Naive thymus-derived CD4-positive, alpha-beta T cell (primary cell): Measurements from ENCODE around the gene TDRD12. TPM values are rescaled to one million over a fixed set of nuclear protein-coding genes. Genes with fewer than 3 reads are reported as not detected.
A peak's percentile ranks its signal among the peaks of the same experiment; 100 is the strongest.
"Not testable (repeated sequence)": the region's sequence is repeated elsewhere in the genome, so short reads cannot be mapped to it uniquely, and the experiment has no call there.

Experiments
- ATAC-seq: fragments of 150-1000 bp; cut with Tn5 transposase; 2 replicates; pipeline ENCODE4 v1.10.0; 2021; ENCODE audit warnings: mild to moderate bottlenecking, moderate library complexity
- CTCF ChIA-PET: fragments of 350-600 bp; sonication (Branson Sonifier 250); formaldehyde crosslinking; loops from one replicate; lab custom pipeline; 2021; ENCODE audit warnings: antibody characterized with exemption; lab: Charles Lee
- POLR2A ChIA-PET: fragments of 350-600 bp; sonication (Branson Sonifier 250); formaldehyde crosslinking; loops from one replicate; lab custom pipeline; 2021; ENCODE audit warnings: antibody characterized with exemption, inconsistent platforms; lab: Charles Lee
- DNase-seq, 9 donors: peaks; one replicate each; pipeline versions ENCODE4 v3.0.0 to v3.0.0-alpha.2; 2020 to 2022; ENCODE audit warnings: mixed read lengths in 1 of 9
- H3K27ac ChIP-seq: one replicate; pipeline ENCODE4 v1.7.0; 2013; ENCODE audit warnings: mild to moderate bottlenecking, low read depth, low read length, moderate library complexity
- H3K27me3 ChIP-seq, 2 donors: one replicate each; pipeline ENCODE4 v1.7.0; 2013; ENCODE audit warnings: low read length in 2 of 2, mild to moderate bottlenecking in 2 of 2, moderate library complexity in 2 of 2; ENCODE audit not compliant: control insufficient read depth in 2 of 2, insufficient read depth in 2 of 2
- H3K36me3 ChIP-seq, 3 experiments: 1 replicate in 2 of 3; 2 replicates in 1 of 3; pipeline ENCODE4 v1.7.0; 2013; ENCODE audit warnings: low read length in 3 of 3, mild to moderate bottlenecking in 3 of 3, moderate library complexity in 1 of 3; ENCODE audit not compliant: insufficient read depth in 3 of 3, control insufficient read depth in 2 of 3
- H3K4me1 ChIP-seq, 2 donors: one replicate each; pipeline ENCODE4 v1.7.0; 2013; ENCODE audit warnings: low read length in 2 of 2, mild to moderate bottlenecking in 2 of 2, moderate library complexity in 1 of 2; ENCODE audit not compliant: control insufficient read depth in 2 of 2, insufficient read depth in 2 of 2
- H3K4me3 ChIP-seq: 2 replicates; pipeline ENCODE4 v1.7.0; 2013; ENCODE audit warnings: mild to moderate bottlenecking, low read length
- H3K9me3 ChIP-seq, 3 experiments: 1 replicate in 2 of 3; 2 replicates in 1 of 3; pipeline ENCODE4 v1.7.0; 2013; ENCODE audit warnings: low read length in 3 of 3; ENCODE audit not compliant: control insufficient read depth in 2 of 3
- H3K27ac Mint-ChIP-seq, 9 donors: one replicate each; pipeline ENCODE4 v1.8.0; 2020 to 2022; ENCODE audit warnings: mixed read lengths in 9 of 9, mild to moderate bottlenecking in 8 of 9, moderate library complexity in 5 of 9, inconsistent platforms in 2 of 9
- H3K27me3 Mint-ChIP-seq, 5 donors: one replicate each; pipeline ENCODE4 v1.8.0; 2021 to 2022; ENCODE audit warnings: mixed read lengths in 5 of 5, mild to moderate bottlenecking in 1 of 5
- H3K36me3 Mint-ChIP-seq, 5 donors: one replicate each; pipeline ENCODE4 v1.8.0; 2020 to 2022; ENCODE audit warnings: mixed read lengths in 5 of 5, mild to moderate bottlenecking in 3 of 5, inconsistent platforms in 1 of 5
- H3K4me1 Mint-ChIP-seq, 7 donors: one replicate each; pipeline ENCODE4 v1.8.0; 2020 to 2022; ENCODE audit warnings: mixed read lengths in 7 of 7, mild to moderate bottlenecking in 3 of 7, inconsistent platforms in 1 of 7
- H3K4me3 Mint-ChIP-seq, 10 donors: one replicate each; pipeline ENCODE4 v1.8.0; 2020 to 2022; ENCODE audit warnings: mild to moderate bottlenecking in 10 of 10, mixed read lengths in 10 of 10, moderate library complexity in 6 of 10, inconsistent platforms in 2 of 10
- H3K9me3 Mint-ChIP-seq, 11 donors: one replicate each; pipeline ENCODE4 v1.8.0; 2020 to 2022; ENCODE audit warnings: mixed read lengths in 11 of 11, mild to moderate bottlenecking in 4 of 11, inconsistent platforms in 1 of 11, moderate library complexity in 1 of 11
- intact Hi-C, 2 donors: fragments of 100-400 bp; cut with micrococcal nuclease; formaldehyde crosslinking; loops; one replicate each; pipeline ENCODE4 v1.15.1; 2023
- polyA plus RNA-seq, 2 donors: library from polyadenylated mRNA; unstranded; fragments of 300-500 nt; fragmentation: Illumina TruSeq; gene quantifications; one replicate each; pipeline ENCODE4 v1.2.3, GENCODE V29; 2021
- total RNA-seq, 6 experiments: library from RNA in 5 of 6; stranded (reverse) in 5 of 6; gene quantifications; 1 replicate in 5 of 6; 2 replicates in 1 of 6; pipeline ENCODE4 v1.2.3 and lab custom pipeline; 2021 to 2026

The TDRD12 gene
- total and polyA plus RNA-seq, 7 experiments from 2014 or later: 0.17 to 3.6 (median 0.67) TPM; not detected in 1

- no peak overlapping the region for H3K4me3 Mint-ChIP-seq
- no peak for DNase-seq
- peaks cover 0 to 3% (median 0%) of the 10 kb centered on the region in 5 donors for H3K27me3 Mint-ChIP-seq
- peak overlapping the region in 1 of 9 donors; percentile 51 for H3K27ac Mint-ChIP-seq
- no peaks in the 10 kb centered on the region for H3K36me3 ChIP-seq
- no peaks in the 10 kb centered on the region for H3K27me3 ChIP-seq
- ChIA-PET CTCF (no interaction called here), POLR2A (no interaction called here)
- no peaks in the 10 kb centered on the region for H3K4me1 ChIP-seq
- no peak overlapping the region for H3K27ac ChIP-seq
- H3K9me3 ChIP-seq: no peaks in the 10 kb centered on the region
- ATAC-seq: no peak
- intact Hi-C loops: no loop called here
- no peak overlapping the region for H3K4me3 ChIP-seq
- H3K36me3 Mint-ChIP-seq: peaks cover 0 to 4% (median 2%) of the 10 kb centered on the region in 5 donors
- peaks cover 0 to 5% (median 0%) of the 10 kb centered on the region in 11 donors for H3K9me3 Mint-ChIP-seq
- peaks cover 0 to 4% (median 0%) of the 10 kb centered on the region in 7 donors for H3K4me1 Mint-ChIP-seq
Observed at GRCh38 chr19:32720936-32721250, 1.3 kb downstream of the TDRD12 start.

- H3K4me3 ChIP-seq: no peak overlapping the region
- intact Hi-C loops: no loop called here
- Mint-ChIP-seq H3K27ac (no peak overlapping the region), H3K4me3 (no peak overlapping the region), H3K27me3 (peaks cover 8 to 33% (median 22%) of the 10 kb centered on the region in 5 donors), H3K36me3 (no peaks in the 10 kb centered on the region), H3K9me3 (peaks cover 0 to 2% (median 0%) of the 10 kb centered on the region in 11 donors), H3K4me1 (peaks cover 0 to 3% (median 0%) of the 10 kb centered on the region in 7 donors)
- DNase-seq (no peak), ATAC-seq (no peak)
- CTCF ChIA-PET: interaction anchor here (0.7 kb wide), 1 partner anchor 86 kb away, joined by 3 read pairs; no protein-coding TSS in a partner anchor
- POLR2A ChIA-PET: interaction anchor here (0.6 kb wide), 1 partner anchor 138 kb away, joined by 3 read pairs; no protein-coding TSS in a partner anchor
- H3K27me3 ChIP-seq: no peaks in the 10 kb centered on the region
- no peaks in the 10 kb centered on the region for H3K9me3 ChIP-seq
- no peaks in the 10 kb centered on the region for H3K4me1 ChIP-seq
- no peak overlapping the region for H3K27ac ChIP-seq
- no peaks in the 10 kb centered on the region for H3K36me3 ChIP-seq
Observed at GRCh38 chr19:32735936-32736335, 16.4 kb downstream of the TDRD12 start.

GRCh38 chr19:32743021-32743420 lies 23.5 kb downstream of the TDRD12 start:
- POLR2A ChIA-PET: interaction anchor here (0.6 kb wide), 1 partner anchor 92 kb away, joined by 3 read pairs; no protein-coding TSS in a partner anchor
- no peak overlapping the region for H3K27ac Mint-ChIP-seq

GRCh38 chr19:32743447-32743846 lies 23.9 kb downstream of the TDRD12 start:
- Mint-ChIP-seq H3K4me1 (peaks cover 0 to 11% (median 5%) of the 10 kb centered on the region in 7 donors), H3K27ac (no peak overlapping the region), H3K27me3 (peaks cover 11 to 24% (median 19%) of the 10 kb centered on the region in 5 donors), H3K9me3 (peaks cover 0 to 2% (median 0%) of the 10 kb centered on the region in 11 donors), H3K4me3 (no peak overlapping the region), H3K36me3 (no peaks in the 10 kb centered on the region)
- no peaks in the 10 kb centered on the region for H3K9me3 ChIP-seq
- intact Hi-C loops: no loop called here
- DNase-seq (no peak), ATAC-seq (no peak)
- no peak overlapping the region for H3K4me3 ChIP-seq
- POLR2A ChIA-PET: no interaction called here
- H3K27me3 ChIP-seq: no peaks in the 10 kb centered on the region
- no peaks in the 10 kb centered on the region for H3K36me3 ChIP-seq
- CTCF ChIA-PET: no interaction called here
- H3K27ac ChIP-seq: no peak overlapping the region
- peaks cover 5 to 29% of the 10 kb centered on the region in 2 donors for H3K4me1 ChIP-seq

More at GRCh38 chr19:32743021-32743420, 23.5 kb downstream of the TDRD12 start:
- no peak overlapping the region for H3K4me3 ChIP-seq
- Mint-ChIP-seq H3K36me3 (no peaks in the 10 kb centered on the region), H3K9me3 (peaks cover 0 to 3% (median 0%) of the 10 kb centered on the region in 11 donors), H3K4me1 (peaks cover 0 to 9% (median 2%) of the 10 kb centered on the region in 7 donors), H3K4me3 (no peak overlapping the region), H3K27me3 (peaks cover 9 to 24% (median 19%) of the 10 kb centered on the region in 5 donors)
- CTCF ChIA-PET: no interaction called here
- H3K27me3 ChIP-seq: no peaks in the 10 kb centered on the region
- DNase-seq: no peak
- no peaks in the 10 kb centered on the region for H3K36me3 ChIP-seq
- H3K4me1 ChIP-seq: peaks cover 5 to 25% of the 10 kb centered on the region in 2 donors
- intact Hi-C loops: no loop called here
- no peaks in the 10 kb centered on the region for H3K9me3 ChIP-seq
- H3K27ac ChIP-seq: no peak overlapping the region
- ATAC-seq: no peak

GRCh38 chr19:32744555-32745325 lies 25.2 kb downstream of the TDRD12 start:
- Histone ChIP-seq H3K4me1 (peaks cover 5 to 35% of the 10 kb centered on the region in 2 donors), H3K36me3 (no peaks in the 10 kb centered on the region), H3K4me3 (no peak overlapping the region), H3K27me3 (no peaks in the 10 kb centered on the region), H3K9me3 (no peaks in the 10 kb centered on the region), H3K27ac (no peak overlapping the region)
- DNase-seq: no peak
- Mint-ChIP-seq H3K27ac (no peak overlapping the region), H3K4me1 (peaks cover 0 to 19% (median 7%) of the 10 kb centered on the region in 7 donors), H3K27me3 (peaks cover 7 to 15% (median 13%) of the 10 kb centered on the region in 5 donors), H3K9me3 (peaks cover 0 to 2% (median 0%) of the 10 kb centered on the region in 11 donors), H3K36me3 (no peaks in the 10 kb centered on the region), H3K4me3 (no peak overlapping the region)
- ATAC-seq: no peak
- intact Hi-C loops: loop anchor here in 1 of 2 donors (5.0 kb wide), 3 partner anchors 52 to 338 kb away; partner anchors contain the start of genes GPATCH1 and NUDT19
- POLR2A ChIA-PET: no interaction called here
- CTCF ChIA-PET: no interaction called here

- peaks cover 5 to 35% of the 10 kb centered on the region in 2 donors for H3K4me1 ChIP-seq
- POLR2A ChIA-PET, H3K9me3 ChIP-seq, H3K27ac Mint-ChIP-seq, H3K4me3 Mint-ChIP-seq, CTCF ChIA-PET, H3K27me3 ChIP-seq, H3K4me3 ChIP-seq, H3K36me3 ChIP-seq, H3K9me3 Mint-ChIP-seq, H3K36me3 Mint-ChIP-seq, H3K27ac ChIP-seq: not testable (repeated sequence)
- H3K27me3 Mint-ChIP-seq: peaks cover 3 to 19% (median 17%) of the 10 kb centered on the region in 5 donors
- peaks cover 0 to 19% (median 7%) of the 10 kb centered on the region in 7 donors for H3K4me1 Mint-ChIP-seq
- intact Hi-C loops: loop anchor here (1.0 to 5.0 kb wide), 6 partner anchors 49 to 337 kb away; partner anchors contain the start of genes ANKRD27 (in 1 of the 2), GPATCH1 (in 1 of the 2), NUDT19 (in 1 of the 2) and RGS9BP (in 1 of the 2)
- ATAC-seq (peak; percentile 67), DNase-seq (peak in 7 of 9 donors; percentile 63 to 82 (median 79))
Observed at GRCh38 chr19:32745594-32746251, 26.2 kb downstream of the TDRD12 start.
